GM23338 (cell line): ENCODE data around the gene GLDC. TPM values are rescaled to one million over a fixed set of nuclear protein-coding genes. Genes with fewer than 3 reads are reported as not detected.
A peak's percentile ranks its signal among the peaks of the same experiment; 100 is the strongest.

Source experiments
- ATAC-seq: fragments of 200-7000 bp; cut with Tn5 transposase; 3 replicates; pipeline ENCODE4 v1.9.1; 2020
- DNase-seq: peaks from one replicate; pipeline ENCODE4 v3.0.0-alpha.2; 2015; ENCODE audit warnings: low spot score
- H2AFZ ChIP-seq: fragments of 200-600 bp; sonication (generic); 2 replicates; pipeline ENCODE4 v1.8.0; 2016; ENCODE audit warnings: antibody characterized with exemption, mild to moderate bottlenecking, moderate library complexity
- H3F3A ChIP-seq: fragments of 200-600 bp; sonication (generic); replicated peaks from 2 replicates; pipeline ENCODE4 v1.8.0; 2017; ENCODE audit warnings: antibody characterized with exemption, mixed run types, low read depth
- H3K27ac ChIP-seq: fragments of 200-600 bp; sonication (generic); 2 replicates; pipeline ENCODE4 v1.6.1; 2016; ENCODE audit warnings: low read depth
- H3K27me3 ChIP-seq: fragments of 200-600 bp; sonication (generic); 2 replicates; pipeline ENCODE4 v1.8.0; 2016; ENCODE audit warnings: mild to moderate bottlenecking, mixed run types, moderate library complexity; ENCODE audit not compliant: insufficient read depth
- H3K36me3 ChIP-seq: fragments of 200-600 bp; sonication (generic); 2 replicates; pipeline ENCODE4 v1.8.0; 2016; ENCODE audit warnings: mild to moderate bottlenecking; ENCODE audit not compliant: insufficient read depth
- H3K4me1 ChIP-seq: fragments of 200-600 bp; sonication (generic); 2 replicates; pipeline ENCODE4 v1.8.0; 2016; ENCODE audit warnings: mild to moderate bottlenecking, moderate library complexity; ENCODE audit not compliant: insufficient read depth
- H3K4me2 ChIP-seq: fragments of 200-600 bp; sonication (generic); 2 replicates; pipeline ENCODE4 v1.7.1; 2017; ENCODE audit warnings: mixed run types
- H3K4me3 ChIP-seq: fragments of 200-600 bp; sonication (generic); 2 replicates; pipeline ENCODE4 v1.6.1; 2016; ENCODE audit warnings: mixed run types
- H3K79me2 ChIP-seq: fragments of 200-600 bp; sonication (generic); replicated peaks from 2 replicates; pipeline ENCODE4 v1.8.0; 2017; ENCODE audit warnings: mild to moderate bottlenecking; ENCODE audit not compliant: insufficient read depth
- H3K9me2 ChIP-seq: fragments of 200-600 bp; sonication (generic); 2 replicates; pipeline ENCODE4 v1.8.0; 2017; ENCODE audit not compliant: insufficient read depth
- H4K20me1 ChIP-seq: fragments of 200-600 bp; sonication (generic); replicated peaks from 2 replicates; pipeline ENCODE4 v1.8.0; 2017; ENCODE audit warnings: mild to moderate bottlenecking; ENCODE audit not compliant: insufficient read depth
- H3K27ac Mint-ChIP-seq: 2 replicates; pipeline ENCODE4 v1.8.0; 2020; ENCODE audit warnings: inconsistent platforms, mild to moderate bottlenecking, moderate library complexity, mixed read lengths
- H3K27me3 Mint-ChIP-seq: 3 replicates; pipeline ENCODE4 v1.8.0; 2022; ENCODE audit warnings: low read depth, mild to moderate bottlenecking, moderate library complexity, mixed read lengths, inconsistent platforms; ENCODE audit not compliant: insufficient read depth, poor library complexity
- H3K36me3 Mint-ChIP-seq: 3 replicates; pipeline ENCODE4 v1.8.0; 2021; ENCODE audit warnings: low read depth, mild to moderate bottlenecking, inconsistent platforms, moderate library complexity, mixed read lengths
- H3K4me1 Mint-ChIP-seq: 3 replicates; pipeline ENCODE4 v1.8.0; 2020; ENCODE audit warnings: mild to moderate bottlenecking, inconsistent platforms, mixed read lengths
- H3K4me3 Mint-ChIP-seq: 3 replicates; pipeline ENCODE4 v1.8.0; 2021; ENCODE audit warnings: moderate library complexity, mild to moderate bottlenecking, inconsistent platforms, mixed read lengths
- H3K9me3 Mint-ChIP-seq: 3 replicates; pipeline ENCODE4 v1.8.0; 2020; ENCODE audit warnings: moderate library complexity, mild to moderate bottlenecking, inconsistent platforms, mixed read lengths
- EZH2 ChIP-seq: fragments of 200-600 bp; sonication (generic); IDR thresholded peaks from one replicate; pipeline ENCODE4 v1.8.0; 2017; ENCODE audit warnings: antibody characterized with exemption, mild to moderate bottlenecking, low read depth; ENCODE audit not compliant: unreplicated experiment
- NANOG ChIP-seq: IDR thresholded peaks from 2 replicates; pipeline ENCODE4 v1.6.1; 2016; ENCODE audit warnings: antibody characterized with exemption, borderline replicate concordance
- POLR2AphosphoS5 ChIP-seq: IDR thresholded peaks from 2 replicates; pipeline ENCODE4 v1.6.1; 2016; ENCODE audit warnings: antibody characterized with exemption, low read depth
- polyA plus RNA-seq: library from polyadenylated mRNA; unstranded; fragments of >200 nt; fragmentation: Nextera tagmentation; extraction: Ambion mirVana; gene quantifications from 2 replicates; pipeline ENCODE4 v1.2.1, GENCODE V29; 2016
- total RNA-seq: library from RNA; depleted of rRNA; stranded (reverse); fragments of >200 nt; shearing (Covaris generic); gene quantifications from 2 replicates; pipeline ENCODE4 v1.2.3, GENCODE V29; 2014
- TF ChIP-seq, protein P1 (sequence below): fragments of 250-450 bp; sonication (Bioruptor Pico); IDR thresholded peaks from 2 replicates; pipeline ENCODE4 v1.5.0; 2020; ENCODE audit warnings: mild to moderate bottlenecking, moderate library complexity
- TF ChIP-seq, protein P2 (sequence below): IDR thresholded peaks from 2 replicates; pipeline ENCODE4 v1.6.1; 2016; ENCODE audit warnings: antibody characterized with exemption
- TF ChIP-seq, protein P3 (sequence below), 2 experiments: fragments of 200-600 bp in 1 of 2; sonication (generic) in 1 of 2; conservative IDR thresholded peaks; 2 replicates each; pipeline versions ENCODE4 v1.5.1 to v1.6.1; 2016 to 2017; ENCODE audit warnings: antibody characterized with exemption in 2 of 2, low read depth in 2 of 2, mild to moderate bottlenecking in 2 of 2, moderate library complexity in 1 of 2

Gene GLDC
- total and polyA plus RNA-seq, 2 experiments from 2014 or later = 63.5 to 139 TPM

DNA sequence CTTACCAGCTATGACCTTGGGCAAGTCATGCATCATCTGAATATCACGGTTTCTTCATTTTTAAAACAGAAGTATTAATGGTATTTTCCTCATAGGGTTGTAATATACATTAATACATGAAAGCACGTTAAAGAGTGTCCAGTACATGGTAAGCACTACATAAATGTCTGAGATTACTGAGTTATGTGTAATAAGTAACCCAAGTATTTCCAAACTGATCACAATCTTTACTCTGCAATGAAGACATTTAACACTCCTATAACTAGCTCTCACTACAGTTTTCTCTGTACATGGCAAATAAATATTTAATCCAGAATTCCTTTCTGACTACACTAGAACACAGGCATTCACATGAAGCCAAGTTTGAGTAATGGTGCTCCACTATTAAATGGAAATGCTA, 4.0 kb downstream of the GLDC start (continued):
- TF ChIP-seq, protein P1, sequence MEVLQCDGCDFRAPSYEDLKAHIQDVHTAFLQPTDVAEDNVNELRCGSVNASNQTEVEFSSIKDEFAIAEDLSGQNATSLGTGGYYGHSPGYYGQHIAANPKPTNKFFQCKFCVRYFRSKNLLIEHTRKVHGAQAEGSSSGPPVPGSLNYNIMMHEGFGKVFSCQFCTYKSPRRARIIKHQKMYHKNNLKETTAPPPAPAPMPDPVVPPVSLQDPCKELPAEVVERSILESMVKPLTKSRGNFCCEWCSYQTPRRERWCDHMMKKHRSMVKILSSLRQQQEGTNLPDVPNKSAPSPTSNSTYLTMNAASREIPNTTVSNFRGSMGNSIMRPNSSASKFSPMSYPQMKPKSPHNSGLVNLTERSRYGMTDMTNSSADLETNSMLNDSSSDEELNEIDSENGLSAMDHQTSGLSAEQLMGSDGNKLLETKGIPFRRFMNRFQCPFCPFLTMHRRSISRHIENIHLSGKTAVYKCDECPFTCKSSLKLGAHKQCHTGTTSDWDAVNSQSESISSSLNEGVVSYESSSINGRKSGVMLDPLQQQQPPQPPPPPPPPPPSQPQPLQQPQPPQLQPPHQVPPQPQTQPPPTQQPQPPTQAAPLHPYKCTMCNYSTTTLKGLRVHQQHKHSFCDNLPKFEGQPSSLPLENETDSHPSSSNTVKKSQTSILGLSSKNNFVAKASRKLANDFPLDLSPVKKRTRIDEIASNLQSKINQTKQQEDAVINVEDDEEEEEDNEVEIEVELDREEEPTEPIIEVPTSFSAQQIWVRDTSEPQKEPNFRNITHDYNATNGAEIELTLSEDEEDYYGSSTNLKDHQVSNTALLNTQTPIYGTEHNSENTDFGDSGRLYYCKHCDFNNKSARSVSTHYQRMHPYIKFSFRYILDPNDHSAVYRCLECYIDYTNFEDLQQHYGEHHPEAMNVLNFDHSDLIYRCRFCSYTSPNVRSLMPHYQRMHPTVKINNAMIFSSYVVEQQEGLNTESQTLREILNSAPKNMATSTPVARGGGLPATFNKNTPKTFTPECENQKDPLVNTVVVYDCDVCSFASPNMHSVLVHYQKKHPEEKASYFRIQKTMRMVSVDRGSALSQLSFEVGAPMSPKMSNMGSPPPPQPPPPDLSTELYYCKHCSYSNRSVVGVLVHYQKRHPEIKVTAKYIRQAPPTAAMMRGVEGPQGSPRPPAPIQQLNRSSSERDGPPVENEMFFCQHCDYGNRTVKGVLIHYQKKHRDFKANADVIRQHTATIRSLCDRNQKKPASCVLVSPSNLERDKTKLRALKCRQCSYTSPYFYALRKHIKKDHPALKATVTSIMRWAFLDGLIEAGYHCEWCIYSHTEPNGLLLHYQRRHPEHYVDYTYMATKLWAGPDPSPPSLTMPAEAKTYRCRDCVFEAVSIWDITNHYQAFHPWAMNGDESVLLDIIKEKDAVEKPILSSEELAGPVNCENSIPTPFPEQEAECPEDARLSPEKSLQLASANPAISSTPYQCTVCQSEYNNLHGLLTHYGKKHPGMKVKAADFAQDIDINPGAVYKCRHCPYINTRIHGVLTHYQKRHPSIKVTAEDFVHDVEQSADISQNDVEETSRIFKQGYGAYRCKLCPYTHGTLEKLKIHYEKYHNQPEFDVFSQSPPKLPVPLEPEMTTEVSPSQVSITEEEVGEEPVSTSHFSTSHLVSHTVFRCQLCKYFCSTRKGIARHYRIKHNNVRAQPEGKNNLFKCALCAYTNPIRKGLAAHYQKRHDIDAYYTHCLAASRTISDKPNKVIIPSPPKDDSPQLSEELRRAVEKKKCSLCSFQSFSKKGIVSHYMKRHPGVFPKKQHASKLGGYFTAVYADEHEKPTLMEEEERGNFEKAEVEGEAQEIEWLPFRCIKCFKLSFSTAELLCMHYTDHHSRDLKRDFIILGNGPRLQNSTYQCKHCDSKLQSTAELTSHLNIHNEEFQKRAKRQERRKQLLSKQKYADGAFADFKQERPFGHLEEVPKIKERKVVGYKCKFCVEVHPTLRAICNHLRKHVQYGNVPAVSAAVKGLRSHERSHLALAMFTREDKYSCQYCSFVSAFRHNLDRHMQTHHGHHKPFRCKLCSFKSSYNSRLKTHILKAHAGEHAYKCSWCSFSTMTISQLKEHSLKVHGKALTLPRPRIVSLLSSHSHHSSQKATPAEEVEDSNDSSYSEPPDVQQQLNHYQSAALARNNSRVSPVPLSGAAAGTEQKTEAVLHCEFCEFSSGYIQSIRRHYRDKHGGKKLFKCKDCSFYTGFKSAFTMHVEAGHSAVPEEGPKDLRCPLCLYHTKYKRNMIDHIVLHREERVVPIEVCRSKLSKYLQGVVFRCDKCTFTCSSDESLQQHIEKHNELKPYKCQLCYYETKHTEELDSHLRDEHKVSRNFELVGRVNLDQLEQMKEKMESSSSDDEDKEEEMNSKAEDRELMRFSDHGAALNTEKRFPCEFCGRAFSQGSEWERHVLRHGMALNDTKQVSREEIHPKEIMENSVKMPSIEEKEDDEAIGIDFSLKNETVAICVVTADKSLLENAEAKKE (CRISPR knock-in tag) = no peak
- TF ChIP-seq EZH2 (no peak), POLR2AphosphoS5 (no peak)

DNA sequence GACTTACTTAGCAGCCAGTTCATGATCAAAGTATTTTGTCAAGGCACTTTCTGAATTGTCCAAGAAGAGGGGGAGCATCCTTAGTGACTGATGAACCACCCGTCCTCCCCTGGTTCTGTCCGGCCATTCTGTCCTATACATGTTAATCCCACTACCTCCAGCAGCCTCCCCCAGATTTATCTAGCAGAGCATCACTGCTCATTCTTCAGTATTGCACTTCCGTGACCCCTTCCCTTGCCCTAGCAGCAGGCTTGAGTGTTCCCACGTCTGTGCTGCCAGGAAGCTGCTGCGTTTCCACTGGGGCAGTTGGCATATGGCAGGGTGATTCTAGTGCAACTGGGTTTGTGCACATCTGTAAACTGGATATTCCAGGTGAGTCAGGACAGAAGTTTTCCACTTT, 4.5 kb downstream of the GLDC start:
- peaks cover 69% of the 10 kb centered on the region for H4K20me1 ChIP-seq
- TF ChIP-seq NANOG (no peak), EZH2 (no peak)
- TF ChIP-seq, protein P2, sequence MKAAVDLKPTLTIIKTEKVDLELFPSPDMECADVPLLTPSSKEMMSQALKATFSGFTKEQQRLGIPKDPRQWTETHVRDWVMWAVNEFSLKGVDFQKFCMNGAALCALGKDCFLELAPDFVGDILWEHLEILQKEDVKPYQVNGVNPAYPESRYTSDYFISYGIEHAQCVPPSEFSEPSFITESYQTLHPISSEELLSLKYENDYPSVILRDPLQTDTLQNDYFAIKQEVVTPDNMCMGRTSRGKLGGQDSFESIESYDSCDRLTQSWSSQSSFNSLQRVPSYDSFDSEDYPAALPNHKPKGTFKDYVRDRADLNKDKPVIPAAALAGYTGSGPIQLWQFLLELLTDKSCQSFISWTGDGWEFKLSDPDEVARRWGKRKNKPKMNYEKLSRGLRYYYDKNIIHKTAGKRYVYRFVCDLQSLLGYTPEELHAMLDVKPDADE = no peak
- TF ChIP-seq, protein P3, sequence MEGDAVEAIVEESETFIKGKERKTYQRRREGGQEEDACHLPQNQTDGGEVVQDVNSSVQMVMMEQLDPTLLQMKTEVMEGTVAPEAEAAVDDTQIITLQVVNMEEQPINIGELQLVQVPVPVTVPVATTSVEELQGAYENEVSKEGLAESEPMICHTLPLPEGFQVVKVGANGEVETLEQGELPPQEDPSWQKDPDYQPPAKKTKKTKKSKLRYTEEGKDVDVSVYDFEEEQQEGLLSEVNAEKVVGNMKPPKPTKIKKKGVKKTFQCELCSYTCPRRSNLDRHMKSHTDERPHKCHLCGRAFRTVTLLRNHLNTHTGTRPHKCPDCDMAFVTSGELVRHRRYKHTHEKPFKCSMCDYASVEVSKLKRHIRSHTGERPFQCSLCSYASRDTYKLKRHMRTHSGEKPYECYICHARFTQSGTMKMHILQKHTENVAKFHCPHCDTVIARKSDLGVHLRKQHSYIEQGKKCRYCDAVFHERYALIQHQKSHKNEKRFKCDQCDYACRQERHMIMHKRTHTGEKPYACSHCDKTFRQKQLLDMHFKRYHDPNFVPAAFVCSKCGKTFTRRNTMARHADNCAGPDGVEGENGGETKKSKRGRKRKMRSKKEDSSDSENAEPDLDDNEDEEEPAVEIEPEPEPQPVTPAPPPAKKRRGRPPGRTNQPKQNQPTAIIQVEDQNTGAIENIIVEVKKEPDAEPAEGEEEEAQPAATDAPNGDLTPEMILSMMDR (conservative IDR thresholded peaks at IDR 0.05; ENCODE audit: low read depth in 2 of 2) = no peak
- Mint-ChIP-seq H3K4me3 (no peak overlapping the region), H3K4me1 (peaks cover 25% of the 10 kb centered on the region), H3K27me3 (peaks cover 18% of the 10 kb centered on the region), H3K27ac (0 out of 2 replicates have a peak overlapping the region, but pooled peaks have one; percentile 14), H3K36me3 (peaks cover 17% of the 10 kb centered on the region), H3K9me3 (no peaks in the 10 kb centered on the region)
- no peak overlapping the region for H3K27ac ChIP-seq
- no peak overlapping the region for H3K4me2 ChIP-seq
- H3K4me1 ChIP-seq = peaks cover 21% of the 10 kb centered on the region
- ATAC-seq (no peak), DNase-seq (no peak)
- H3K9me2 ChIP-seq = no peaks in the 10 kb centered on the region
- H3K79me2 ChIP-seq = peaks cover 93% of the 10 kb centered on the region
- H3K36me3 ChIP-seq = peaks cover 5% of the 10 kb centered on the region; the same call in 1 of the 2 replicates
- no peak overlapping the region for H3K4me3 ChIP-seq
- H2AFZ ChIP-seq = no peak overlapping the region
- peaks cover 10% of the 10 kb centered on the region for H3K27me3 ChIP-seq
- H3F3A ChIP-seq = peaks cover 9% of the 10 kb centered on the region; the same call in 1 of the 2 replicates
